Kidney epithelial cell (primary cell): ENCODE measurements around the gene YES1. TPM values are rescaled to one million over a fixed set of nuclear protein-coding genes. Genes with fewer than 3 reads are reported as not detected.

Experiments
- DNase-seq: peaks from one replicate; pipeline ENCODE4 v3.0.0-alpha.2; 2010; ENCODE audit warnings: low read depth
- H3K27me3 ChIP-seq: 2 replicates; pipeline ENCODE4 v1.6.0; 2011; ENCODE audit warnings: low read length; ENCODE audit not compliant: control insufficient read depth, insufficient read depth
- H3K36me3 ChIP-seq: 2 replicates; pipeline ENCODE4 v1.5.1; 2011; ENCODE audit warnings: low read length; ENCODE audit not compliant: control insufficient read depth, insufficient read depth
- H3K4me3 ChIP-seq: 2 replicates; pipeline ENCODE4 v1.5.1; 2011; ENCODE audit warnings: low read depth, mild to moderate bottlenecking, control low read depth, low read length
- total RNA-seq: library from RNA; depleted of rRNA; stranded (reverse); fragments of >200 nt; gene quantifications from 2 replicates; pipeline ENCODE4 v1.2.3, GENCODE V29; 2015
- TF ChIP-seq, protein P1 (sequence below): IDR thresholded peaks from 2 replicates; pipeline ENCODE4 v1.5.1; 2011; ENCODE audit warnings: mild to moderate bottlenecking, moderate library complexity, low read length, control low read depth, inconsistent platforms; ENCODE audit not compliant: insufficient read depth, poor library complexity, severe bottlenecking

YES1 gene
- total RNA-seq, 1 donor from 2014 or later = 135 TPM

DNA sequence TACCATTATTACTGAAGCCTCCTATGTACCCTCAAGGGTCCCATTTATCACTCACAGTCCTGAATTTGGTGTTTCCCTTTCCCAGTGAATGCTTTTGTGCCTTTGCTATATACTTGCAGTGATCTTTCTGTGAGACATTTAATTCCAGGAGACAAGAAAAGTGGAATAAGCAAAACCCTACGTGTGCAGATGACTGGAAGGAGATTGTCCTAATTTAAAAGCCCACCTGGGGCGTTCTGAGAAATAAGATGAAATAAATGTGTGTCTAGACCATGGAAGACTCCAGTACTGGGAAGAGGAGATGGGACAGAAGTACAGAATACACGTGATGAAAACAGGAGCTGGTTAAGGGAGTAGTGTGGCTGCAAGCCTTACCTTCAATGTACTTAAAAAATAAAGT, 135.3 kb downstream of the YES1 start:
- Histone ChIP-seq H3K36me3 (peaks cover 2% of the 10 kb centered on the region), H3K27me3 (no peaks in the 10 kb centered on the region)
- TF ChIP-seq, protein P1, sequence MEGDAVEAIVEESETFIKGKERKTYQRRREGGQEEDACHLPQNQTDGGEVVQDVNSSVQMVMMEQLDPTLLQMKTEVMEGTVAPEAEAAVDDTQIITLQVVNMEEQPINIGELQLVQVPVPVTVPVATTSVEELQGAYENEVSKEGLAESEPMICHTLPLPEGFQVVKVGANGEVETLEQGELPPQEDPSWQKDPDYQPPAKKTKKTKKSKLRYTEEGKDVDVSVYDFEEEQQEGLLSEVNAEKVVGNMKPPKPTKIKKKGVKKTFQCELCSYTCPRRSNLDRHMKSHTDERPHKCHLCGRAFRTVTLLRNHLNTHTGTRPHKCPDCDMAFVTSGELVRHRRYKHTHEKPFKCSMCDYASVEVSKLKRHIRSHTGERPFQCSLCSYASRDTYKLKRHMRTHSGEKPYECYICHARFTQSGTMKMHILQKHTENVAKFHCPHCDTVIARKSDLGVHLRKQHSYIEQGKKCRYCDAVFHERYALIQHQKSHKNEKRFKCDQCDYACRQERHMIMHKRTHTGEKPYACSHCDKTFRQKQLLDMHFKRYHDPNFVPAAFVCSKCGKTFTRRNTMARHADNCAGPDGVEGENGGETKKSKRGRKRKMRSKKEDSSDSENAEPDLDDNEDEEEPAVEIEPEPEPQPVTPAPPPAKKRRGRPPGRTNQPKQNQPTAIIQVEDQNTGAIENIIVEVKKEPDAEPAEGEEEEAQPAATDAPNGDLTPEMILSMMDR = no peak

DNA sequence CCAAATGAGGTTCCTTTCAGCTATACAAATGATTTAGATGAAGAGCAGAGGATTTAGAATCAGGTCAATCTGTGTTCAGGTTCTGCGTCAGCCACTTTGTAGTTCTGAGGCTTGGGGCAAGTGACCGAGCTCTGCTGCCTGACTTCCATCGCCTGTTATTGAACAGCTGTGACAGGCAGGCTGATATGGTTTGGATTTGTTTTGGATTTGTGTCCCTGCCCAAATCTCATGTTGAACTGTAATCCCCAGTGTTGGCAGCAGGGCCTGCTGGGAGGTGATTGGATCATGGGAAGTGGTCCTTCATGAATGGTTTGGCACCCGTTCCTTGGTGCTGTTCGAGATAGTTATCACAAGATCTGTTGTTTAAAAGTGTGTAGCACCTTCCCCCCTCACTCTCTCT, 136.0 kb downstream of the YES1 start:
- no peak for DNase-seq
- TF ChIP-seq, protein P1 = no peak
- Histone ChIP-seq H3K27me3 (no peaks in the 10 kb centered on the region), H3K4me3 (no peak overlapping the region), H3K36me3 (peaks cover 2% of the 10 kb centered on the region)

More for the DNA sequence above, 135.3 kb downstream of the YES1 start:
- H3K4me3 ChIP-seq = no peak overlapping the region
- DNase-seq = no peak

DNA sequence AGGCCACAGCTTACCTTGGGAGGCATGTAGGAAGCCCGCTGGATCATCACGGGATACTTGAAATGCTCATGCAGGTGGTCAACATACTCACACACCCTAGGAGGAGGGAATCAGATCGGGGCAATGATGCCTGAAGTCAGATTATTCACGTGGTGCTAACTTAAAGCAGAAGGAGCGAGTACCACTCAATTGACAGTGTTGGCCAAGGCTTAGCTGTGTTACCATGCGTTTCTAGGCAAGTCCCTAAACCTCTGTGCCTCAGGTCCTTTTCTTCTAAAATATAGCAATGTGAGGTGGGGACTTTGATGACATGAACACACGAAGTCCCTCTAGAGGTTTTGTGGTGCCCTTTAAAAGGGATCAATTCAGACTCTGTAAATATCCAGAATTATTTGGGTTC, 136.7 kb downstream of the YES1 start:
- no peak overlapping the region for H3K4me3 ChIP-seq
- TF ChIP-seq, protein P1 = no peak
- DNase-seq = no peak
- no peaks in the 10 kb centered on the region for H3K27me3 ChIP-seq
- peaks cover 5% of the 10 kb centered on the region for H3K36me3 ChIP-seq

DNA sequence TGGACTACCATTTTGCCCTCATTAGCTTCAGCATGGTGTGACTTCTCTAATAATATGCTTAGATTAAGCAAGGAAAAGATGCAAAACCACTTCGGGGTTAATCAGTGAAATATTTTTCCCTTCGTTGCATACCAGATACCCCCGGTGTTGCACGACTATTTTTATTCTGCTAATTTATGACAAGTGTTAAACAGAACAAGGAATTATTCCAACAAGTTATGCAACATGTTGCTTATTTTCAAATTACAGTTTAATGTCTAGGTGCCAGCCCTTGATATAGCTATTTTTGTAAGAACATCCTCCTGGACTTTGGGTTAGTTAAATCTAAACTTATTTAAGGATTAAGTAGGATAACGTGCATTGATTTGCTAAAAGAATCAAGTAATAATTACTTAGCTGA, 138.3 kb downstream of the YES1 start:
- Histone ChIP-seq H3K27me3 (no peaks in the 10 kb centered on the region), H3K36me3 (peaks cover 7% of the 10 kb centered on the region), H3K4me3 (no peak overlapping the region)
- no peak for DNase-seq
- TF ChIP-seq, protein P1 = no peak

DNA sequence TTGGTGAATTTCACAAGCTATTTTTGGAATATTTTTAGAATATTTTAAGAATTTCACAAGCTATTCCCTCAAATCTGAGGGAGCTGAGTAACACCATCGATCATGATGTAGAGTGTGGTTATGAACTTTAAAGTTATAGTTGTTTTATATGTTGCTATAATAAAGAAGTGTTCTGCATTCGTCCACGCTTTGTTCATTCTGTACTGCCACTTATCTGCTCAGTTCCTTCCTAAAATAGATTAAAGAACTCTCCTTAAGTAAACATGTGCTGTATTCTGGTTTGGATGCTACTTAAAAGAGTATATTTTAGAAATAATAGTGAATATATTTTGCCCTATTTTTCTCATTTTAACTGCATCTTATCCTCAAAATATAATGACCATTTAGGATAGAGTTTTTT, 138.7 kb downstream of the YES1 start:
- TF ChIP-seq, protein P1 = no peak
- no peaks in the 10 kb centered on the region for H3K27me3 ChIP-seq
- peaks cover 7% of the 10 kb centered on the region for H3K36me3 ChIP-seq

More for the DNA sequence above, 138.7 kb downstream of the YES1 start:
- no peak overlapping the region for H3K4me3 ChIP-seq
- DNase-seq = no peak

Other genes with a start within 250 kb of the YES1 start
- gene CETN1, start 231.9 kb downstream of the YES1 start, total RNA-seq = not detected in 2 replicates
- gene CLUL1, start 215.3 kb downstream of the YES1 start, total RNA-seq = 0.07 and 0.21 TPM in 2 replicates
- 22.1 and 22.7 TPM in 2 replicates for gene TYMS, start 154.6 kb downstream of the YES1 start, total RNA-seq
- gene ENOSF1, start 99.6 kb downstream of the YES1 start, total RNA-seq = 29.7 and 31.9 TPM in 2 replicates
- not detected in 2 replicates for gene ADCYAP1, start 92.6 kb upstream of the YES1 start, total RNA-seq